Superior temporal gyrus (tissue), 1 donor: Measurements from ENCODE around the gene DPYD.

ENCODE experiments used
- DNase-seq: peaks from one replicate; pipeline ENCODE4 v3.0.0-alpha.2; 2016; ENCODE audit errors: extremely low spot score

Gene DPYD

GRCh38 chr1:97433824-97434177 lies 487.0 kb downstream of the DPYD start:
- no peak for DNase-seq

- DNase-seq: no peak
Measured at GRCh38 chr1:97433094-97433823, 487.6 kb downstream of the DPYD start.

GRCh38 chr1:97427371-97427770 lies 493.5 kb downstream of the DPYD start:
- DNase-seq: no peak

- DNase-seq: no peak
Measured at GRCh38 chr1:97424209-97424608, 496.6 kb downstream of the DPYD start.

DNA sequence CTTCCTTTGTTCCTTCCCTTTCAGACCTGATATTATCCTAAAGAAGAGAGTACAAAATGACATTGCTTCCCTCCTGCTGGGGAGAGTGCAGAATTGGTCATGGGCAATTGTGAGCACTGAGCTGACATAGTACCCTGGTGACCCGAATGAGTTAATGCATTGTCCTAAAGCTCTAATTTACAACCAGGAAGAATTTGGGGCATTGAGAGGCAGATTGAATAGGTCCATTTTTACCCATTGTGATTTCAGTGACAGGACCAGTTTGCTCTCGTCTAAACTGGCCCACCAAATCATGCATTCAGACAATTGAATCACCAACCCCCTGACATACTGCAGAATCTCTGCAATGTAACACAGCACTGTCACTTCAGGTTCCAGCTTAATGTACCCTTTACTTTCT lies 497.4 kb downstream of the DPYD start:
- no peak for DNase-seq

- DNase-seq: no peak
Measured at GRCh38 chr1:97417661-97418060, 503.2 kb downstream of the DPYD start.

DNA sequence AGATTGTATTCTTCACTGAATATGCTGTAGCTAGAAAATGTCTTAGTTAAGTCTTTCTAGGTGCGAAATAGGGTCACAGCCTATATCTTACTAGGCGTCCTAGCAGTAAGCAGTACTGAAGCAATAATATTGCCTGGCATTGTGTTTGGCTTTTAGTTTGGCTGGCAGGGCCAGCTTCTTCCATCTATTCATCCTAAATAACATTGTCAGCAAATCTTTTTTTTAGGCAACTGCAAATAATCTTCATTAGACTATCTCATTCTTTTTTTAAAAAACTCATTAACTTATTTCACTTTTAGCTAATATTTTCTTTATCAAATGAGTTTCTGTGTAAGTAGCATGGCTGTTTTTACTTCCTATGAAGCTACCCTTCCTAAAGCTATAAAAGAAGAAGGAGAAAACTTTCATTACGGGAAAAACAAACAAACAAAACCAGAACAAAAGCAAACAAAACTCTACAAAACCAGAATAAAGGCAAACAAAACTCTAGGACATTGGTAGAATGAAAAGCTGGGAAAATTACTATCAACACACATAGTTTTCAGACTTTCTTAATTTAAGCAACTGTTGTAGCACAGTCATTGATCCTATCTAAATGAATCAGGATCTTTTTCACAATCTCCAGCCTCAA lies 506.0 kb downstream of the DPYD start:
- no peak for DNase-seq

GRCh38 chr1:97412737-97413136 lies 508.1 kb downstream of the DPYD start:
- DNase-seq: no peak

DNA sequence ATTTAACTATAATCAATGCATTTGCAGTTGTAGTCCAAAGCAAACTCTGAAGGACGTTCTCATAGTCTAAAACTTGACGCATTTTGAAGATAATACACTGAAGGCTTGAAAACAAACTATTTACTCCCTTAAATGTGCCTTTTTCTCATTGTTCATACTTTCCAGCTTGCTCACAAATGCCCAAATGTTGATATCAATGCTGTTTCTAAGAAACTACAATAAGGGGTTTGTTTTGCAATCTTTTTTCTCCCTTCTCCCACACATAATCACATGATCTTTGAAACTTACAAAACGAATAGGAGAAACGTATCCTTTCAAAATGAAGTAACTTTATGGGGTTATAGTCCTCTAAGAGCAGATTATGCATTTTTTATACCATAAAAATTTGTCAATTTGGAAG lies 508.7 kb downstream of the DPYD start:
- DNase-seq: peak; percentile 56

DNA sequence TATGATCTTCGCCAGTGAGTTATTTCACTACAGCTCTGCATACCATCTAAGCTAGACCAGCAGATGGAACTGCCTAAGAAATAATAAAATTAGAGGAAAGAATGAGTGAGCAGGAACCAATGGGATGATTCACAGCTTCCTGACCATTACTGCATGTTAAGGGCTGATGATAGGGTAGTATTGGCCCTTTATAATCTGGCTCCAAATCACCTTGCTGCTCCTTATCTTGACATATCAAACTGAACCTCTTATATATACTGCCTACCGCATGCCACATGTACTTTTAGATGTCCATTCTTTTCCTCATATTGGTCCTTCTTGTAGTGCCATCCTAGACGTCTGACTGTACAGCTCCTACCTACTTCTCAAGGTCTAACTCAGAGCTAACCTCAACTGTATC lies 524.4 kb downstream of the DPYD start:
- no peak for DNase-seq

GRCh38 chr1:97392701-97393100 lies 528.1 kb downstream of the DPYD start:
- no peak for DNase-seq

DNA sequence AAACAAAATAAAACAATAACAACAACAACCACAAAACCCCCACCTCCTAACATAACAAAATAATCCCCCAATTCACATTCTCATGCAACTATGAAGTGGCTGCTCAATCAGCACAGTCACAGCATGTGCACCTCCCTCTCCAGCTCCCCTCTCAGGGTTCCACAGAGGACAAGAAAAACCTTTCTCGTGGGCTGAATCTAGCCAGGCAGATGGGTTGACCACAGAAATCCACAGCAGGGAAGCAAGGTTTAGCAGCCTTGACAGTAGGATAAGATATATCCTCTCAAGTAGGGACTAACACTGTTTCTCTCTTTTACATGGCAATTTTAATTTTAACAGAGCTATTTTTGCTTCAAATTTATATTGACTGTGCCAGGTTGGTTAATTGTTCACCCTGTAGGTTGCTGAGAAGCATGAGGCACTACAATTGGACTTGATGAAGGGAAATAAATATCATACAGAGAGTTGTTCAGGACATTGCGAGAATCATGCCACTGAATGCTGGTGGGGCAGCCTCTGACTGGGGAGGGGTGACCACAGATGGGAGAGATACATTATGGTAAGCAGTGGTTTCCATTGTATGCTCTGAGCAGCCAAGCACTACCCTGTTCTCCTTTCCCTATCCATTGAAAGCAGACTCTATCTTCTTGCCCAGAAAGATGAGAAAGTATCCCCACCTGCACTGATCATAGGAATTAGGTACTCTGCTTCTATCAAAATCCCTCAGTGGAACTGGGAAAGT lies 535.1 kb downstream of the DPYD start:
- no peak for DNase-seq

GRCh38 chr1:97384294-97384968 lies 536.4 kb downstream of the DPYD start:
- no peak for DNase-seq

DNA sequence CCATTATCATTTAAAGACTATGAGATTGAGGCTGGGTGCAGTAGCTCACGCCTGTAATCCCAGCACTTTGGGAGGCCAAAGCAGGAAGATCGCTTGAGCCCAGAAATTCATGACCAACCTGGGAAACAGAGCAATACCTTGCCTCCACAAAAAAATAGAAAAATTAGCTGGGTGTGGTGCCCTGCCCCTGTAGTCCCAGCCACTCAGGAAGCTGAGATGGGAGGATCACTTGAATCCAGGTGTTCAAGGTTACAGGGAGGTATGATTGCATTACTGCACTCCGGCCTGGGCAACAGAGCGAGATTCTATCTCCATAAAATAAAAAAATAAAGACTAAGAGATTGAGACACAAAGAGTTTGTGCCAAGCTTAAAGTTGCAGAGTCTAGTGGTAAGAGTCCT lies 537.0 kb downstream of the DPYD start:
- DNase-seq: no peak

DNA sequence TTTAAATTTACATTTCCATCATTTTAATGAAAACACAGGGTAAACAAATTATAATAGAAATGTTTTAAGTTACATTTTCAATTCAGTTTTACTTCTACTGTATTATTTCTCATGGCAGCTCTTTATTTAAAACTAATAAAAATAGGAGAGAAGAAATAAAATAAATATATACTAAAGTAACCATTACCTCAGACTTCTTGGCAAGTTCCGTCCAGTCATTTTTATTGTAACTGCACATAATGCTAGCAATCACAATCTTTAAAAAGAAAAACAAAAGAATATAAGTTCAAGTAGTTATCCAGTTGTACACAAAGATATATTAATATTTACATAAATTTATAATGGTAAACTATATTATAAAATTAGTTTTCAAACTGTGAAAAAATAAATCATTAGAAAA lies 538.6 kb downstream of the DPYD start:
- DNase-seq: no peak

DNA sequence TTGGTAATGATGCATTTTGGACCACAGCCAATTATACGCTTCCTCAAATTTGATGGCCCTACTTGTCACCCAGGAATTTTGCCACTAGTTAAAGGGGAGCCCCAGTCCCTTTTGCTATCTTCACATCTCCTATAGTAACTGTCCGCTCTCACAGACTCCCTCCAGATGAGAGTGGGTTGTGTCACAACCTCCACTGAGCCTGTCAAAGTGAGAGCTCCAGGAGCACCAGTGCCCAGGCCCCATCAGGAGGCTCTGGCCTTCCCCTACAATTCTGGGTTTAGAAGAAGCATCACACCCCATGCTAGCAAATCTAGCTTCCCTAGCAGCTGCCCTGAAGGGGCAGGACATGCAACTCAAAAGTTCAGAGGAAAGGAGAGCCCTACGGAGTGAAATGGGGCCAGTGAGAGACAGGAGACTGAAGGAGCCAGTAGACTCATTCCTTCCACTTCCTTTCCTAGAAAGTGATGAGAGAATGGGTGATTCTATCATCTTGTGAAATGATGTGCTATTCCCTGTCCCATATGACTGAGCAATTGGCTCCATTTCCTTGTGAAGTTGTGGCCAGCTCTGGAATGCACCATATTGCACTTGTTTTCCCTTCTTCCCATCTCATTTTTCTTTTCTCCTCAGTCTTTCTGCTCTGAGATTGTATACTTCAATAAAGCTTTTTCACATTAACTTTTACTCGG lies 541.3 kb downstream of the DPYD start:
- DNase-seq: no peak

- DNase-seq: no peak
Measured at GRCh38 chr1:97378596-97378995, 542.2 kb downstream of the DPYD start.

- no peak for DNase-seq
Measured at GRCh38 chr1:97377432-97378034, 543.3 kb downstream of the DPYD start.

GRCh38 chr1:97373000-97373399 lies 547.8 kb downstream of the DPYD start:
- no peak for DNase-seq

GRCh38 chr1:97372531-97372930 lies 548.3 kb downstream of the DPYD start:
- no peak for DNase-seq

DNA sequence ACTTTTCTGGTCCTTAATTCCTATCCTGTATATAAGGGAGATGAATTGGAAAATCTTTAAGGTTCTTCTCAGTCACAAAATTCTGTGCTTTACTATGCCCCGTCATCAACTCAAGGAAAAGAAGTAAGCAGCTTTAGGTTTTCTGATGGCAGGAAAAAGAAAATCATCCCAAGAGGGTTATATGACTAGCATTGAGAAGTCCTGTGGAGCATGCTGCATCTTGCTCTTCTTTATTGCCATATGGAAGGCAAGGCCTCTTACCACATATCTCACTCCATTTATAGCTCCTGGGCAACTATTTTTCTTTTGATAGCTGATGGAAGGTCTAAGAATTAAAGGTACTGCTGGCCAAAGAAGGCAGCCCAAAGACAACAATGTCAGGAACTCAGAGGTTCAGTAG lies 552.5 kb downstream of the DPYD start:
- no peak for DNase-seq

GRCh38 chr1:97366984-97367383 lies 553.9 kb downstream of the DPYD start:
- no peak for DNase-seq
